HepG2 (cell line): ENCODE measurements around the gene COX4I2. TPM values are rescaled to one million over a fixed set of nuclear protein-coding genes. Genes with fewer than 3 reads are reported as not detected.

ENCODE experiments used
- BORCS8-MEF2B ChIP-seq: sonication (generic); formaldehyde crosslinking; IDR thresholded peaks from 2 replicates; pipeline ENCODE4 v1.8.0; 2022; ENCODE audit warnings: mild to moderate bottlenecking, missing genetic modification reagents
- FOXJ3 ChIP-seq: sonication (generic); formaldehyde crosslinking; IDR thresholded peaks from 2 replicates; pipeline ENCODE4 v1.4.0; 2020; ENCODE audit warnings: missing genetic modification reagents, mild to moderate bottlenecking, borderline replicate concordance
- FUBP1 ChIP-seq: sonication (generic); formaldehyde crosslinking; IDR thresholded peaks from 2 replicates; pipeline ENCODE4 v1.5.1; 2020; ENCODE audit warnings: missing genetic modification reagents, mild to moderate bottlenecking, borderline replicate concordance
- GMEB2 ChIP-seq: IDR thresholded peaks from 2 replicates; pipeline ENCODE4 v1.6.1; 2016; ENCODE audit warnings: missing biosample characterization, missing genetic modification reagents, low read depth
- GRHL1 ChIP-seq: sonication (generic); formaldehyde crosslinking; conservative IDR thresholded peaks from 2 replicates; pipeline ENCODE4 v1.8.0; 2022; ENCODE audit warnings: missing genetic modification reagents
- GTF2F1 ChIP-seq: fragments of 150-350 bp; IDR thresholded peaks from 2 replicates; pipeline ENCODE4 v1.6.1; 2014; ENCODE audit warnings: low read length
- IKZF4 ChIP-seq: sonication (generic); formaldehyde crosslinking; IDR thresholded peaks from 2 replicates; pipeline ENCODE4 v1.5.1; 2020; ENCODE audit warnings: borderline replicate concordance, mild to moderate bottlenecking, low read depth, missing genetic modification reagents; ENCODE audit errors: not compliant biosample characterization
- PAX8 ChIP-seq: sonication (generic); formaldehyde crosslinking; IDR thresholded peaks from 2 replicates; pipeline ENCODE4 v1.8.0; 2022; ENCODE audit warnings: mild to moderate bottlenecking, missing genetic modification reagents, borderline replicate concordance
- RCOR2 ChIP-seq: IDR thresholded peaks from 2 replicates; pipeline ENCODE4 v1.6.1; 2016; ENCODE audit warnings: missing biosample characterization, missing genetic modification reagents
- REPIN1 ChIP-seq: sonication (generic); formaldehyde crosslinking; IDR thresholded peaks from 2 replicates; pipeline ENCODE4 v1.8.0; 2022; ENCODE audit warnings: missing genetic modification reagents, low read depth, mild to moderate bottlenecking, borderline replicate concordance
- TAF1 ChIP-seq: sonication (generic); formaldehyde crosslinking; IDR thresholded peaks from 2 replicates; pipeline ENCODE4 v1.4.0; 2020; ENCODE audit warnings: missing genetic modification reagents
- ZEB1 ChIP-seq: IDR thresholded peaks from 2 replicates; pipeline ENCODE4 v1.6.1; 2012; ENCODE audit warnings: mild to moderate bottlenecking, low read depth, inconsistent platforms; ENCODE audit not compliant: insufficient replicate concordance
- ZFAT ChIP-seq: sonication (generic); formaldehyde crosslinking; conservative IDR thresholded peaks from 2 replicates; pipeline ENCODE4 v1.8.1; 2023; ENCODE audit warnings: missing genetic modification reagents, inconsistent platforms
- ZFP36L1 ChIP-seq: sonication (generic); formaldehyde crosslinking; IDR thresholded peaks from 2 replicates; pipeline ENCODE4 v1.8.0; 2022; ENCODE audit warnings: mild to moderate bottlenecking, missing genetic modification reagents, moderate library complexity
- ZNF317 ChIP-seq: sonication (generic); formaldehyde crosslinking; IDR thresholded peaks from 2 replicates; pipeline ENCODE4 v1.5.0; 2020; ENCODE audit warnings: mild to moderate bottlenecking, missing genetic modification reagents
- ZNF382 ChIP-seq: sonication (generic); formaldehyde crosslinking; IDR thresholded peaks from 2 replicates; pipeline ENCODE4 v1.5.0; 2020; ENCODE audit warnings: missing genetic modification reagents, mild to moderate bottlenecking, borderline replicate concordance
- ZNF605 ChIP-seq: sonication (generic); formaldehyde crosslinking; IDR thresholded peaks from 2 replicates; pipeline ENCODE4 v1.8.0; 2022; ENCODE audit warnings: mild to moderate bottlenecking, missing genetic modification reagents
- ZNF792 ChIP-seq: IDR thresholded peaks from 2 replicates; pipeline ENCODE4 v1.6.1; 2016
- polyA plus RNA-seq, 8 experiments: library from polyadenylated mRNA; depleted of rRNA in 3 of 8; stranded (reverse) in 7 of 8; unstranded in 1 of 8; fragments of >200 nt; fragmentation: Illumina TruSeq in 4 of 8; extraction: Trizol in 4 of 8; gene quantifications; 2 replicates each; pipeline versions ENCODE4 v1.2.1 to v1.2.3, GENCODE V29; 2011 to 2016; ENCODE audit warnings: low read depth in 4 of 8, missing spikeins in 1 of 8, mixed read lengths in 1 of 8; ENCODE audit not compliant: insufficient read depth in 1 of 8
- total RNA-seq, 5 experiments: library from RNA; depleted of rRNA; stranded (reverse); fragments of >200 nt; fragmentation: Illumina TruSeq; extraction: Trizol; gene quantifications; 2 replicates each; pipeline ENCODE4 v1.2.3, GENCODE V29; 2016; ENCODE audit warnings: low read depth in 1 of 5

Gene COX4I2
- total and polyA plus RNA-seq, 2 of the 13 experiments (the other 11 are each of a cell fraction or from before 2014, with no cell fraction given), result 1.1 TPM; not detected in 1

GRCh38 chr20:31608251-31608945, 29.3 kb upstream of the COX4I2 start (continued):
- TF ChIP-seq GRHL1, result no peak; the same call in 1 of the 2 replicates
- TF ChIP-seq BORCS8-MEF2B, result peak; percentile 98
- TF ChIP-seq RCOR2 (CRISPR knock-in tag), result peak; percentile 99
- TF ChIP-seq ZFP36L1 (CRISPR knock-in tag), result peak; percentile 98; the same call in 1 of the 2 replicates
- TF ChIP-seq GMEB2 (CRISPR knock-in tag), result peak; percentile 65; the same call in 1 of the 2 replicates
- TF ChIP-seq ZNF605 (CRISPR knock-in tag), result peak; percentile 99
- TF ChIP-seq ZNF382, result no peak; the same call in 1 of the 2 replicates
- TF ChIP-seq FUBP1 (CRISPR knock-in tag), result peak; percentile 99; the same call in 1 of the 2 replicates
- peak; percentile 95 for TF ChIP-seq IKZF4 (CRISPR knock-in tag)
- no peak; the same call in none of the 2 replicates for TF ChIP-seq ZNF317 (CRISPR knock-in tag)
- no peak for TF ChIP-seq ZFAT (CRISPR knock-in tag)
- TF ChIP-seq ZEB1, result no peak
- 0 out of 2 replicates have a peak, but pooled peaks have one; percentile 76 for TF ChIP-seq PAX8 (CRISPR knock-in tag)
- peak; percentile 99 for TF ChIP-seq REPIN1 (CRISPR knock-in tag)
- TF ChIP-seq TAF1 (CRISPR knock-in tag), result peak; percentile 90
- peak; percentile 89 for TF ChIP-seq FOXJ3
- no peak for TF ChIP-seq GTF2F1
- peak; percentile 99 for TF ChIP-seq ZNF792 (CRISPR knock-in tag)
